ENCODE measurements around the gene DAZAP1. TPM values are rescaled to one million over a fixed set of nuclear protein-coding genes. Genes with fewer than 3 reads are reported as not detected.
A peak's percentile ranks its signal among the peaks of the same experiment; 100 is the strongest.

Gene DAZAP1
- polyA plus RNA-seq, 1 donor (not counting 4 experiments of a cell fraction or from before 2014, with no cell fraction given): 99.2 TPM

- H3K9me1 ChIP-seq (ENCODE audit: control insufficient read depth, extremely low read depth, insufficient read depth, low read length): no peaks in the 10 kb centered on the region
- peaks cover 16% of the 10 kb centered on the region for H3K79me2 ChIP-seq (ENCODE audit: control insufficient read depth, insufficient read depth, low read length)
- peaks cover 0 to 3% of the 10 kb centered on the region in 2 experiments for H3K36me3 ChIP-seq (ENCODE audit: control insufficient read depth in 2 of 2, extremely low read depth in 1 of 2, insufficient read depth in 2 of 2, low read length in 2 of 2)
- no peak overlapping the region for H3K4me3 ChIP-seq (ENCODE audit: control insufficient read depth in 2 of 3, extremely low read depth in 1 of 3, insufficient read depth in 2 of 3, low read depth in 1 of 3, low read length in 3 of 3)
- dilution Hi-C loops (cut with MboI; ENCODE audit: extremely low pct_ligation_motif_present, low sequenced_read_pairs): no loop called here
- H3K4me1 ChIP-seq (ENCODE audit: control insufficient read depth, extremely low read depth, insufficient read depth, low read length): peaks cover 13% of the 10 kb centered on the region
- DNase-seq (ENCODE audit: low read depth, low spot score) (no peak), FAIRE-seq (no peak)
- no peak overlapping the region for H3K27ac ChIP-seq (ENCODE audit: control insufficient read depth, insufficient read depth, low read length)
- no peaks in the 10 kb centered on the region for H3K9me3 ChIP-seq (ENCODE audit: control insufficient read depth, low read depth, low read length)
- H3K27me3 ChIP-seq (ENCODE audit: control insufficient read depth, extremely low read depth, insufficient read depth, low read length): no peaks in the 10 kb centered on the region
- H2AFZ ChIP-seq (ENCODE audit: control insufficient read depth, low read length): no peak overlapping the region
- H3K9ac ChIP-seq (ENCODE audit: control insufficient read depth, extremely low read depth, insufficient read depth, low read length): no peak overlapping the region
- TF ChIP-seq EZH2 (IDR thresholded peaks at IDR 0.05; ENCODE audit: low read length): no peak
- no peak for TF ChIP-seq CTCF (optimal IDR thresholded peaks at IDR 0.05 in 1 of 3, IDR thresholded peaks at IDR 0.05 in 1 of 3, conservative IDR thresholded peaks at IDR 0.05 in 1 of 3; ENCODE audit: extremely low read depth in 1 of 3, insufficient read depth in 2 of 3, low read length in 3 of 3)
- H3K4me2 ChIP-seq (ENCODE audit: control insufficient read depth, extremely low read depth, insufficient read depth, low read depth, low read length): no peak overlapping the region
- no peaks in the 10 kb centered on the region for H4K20me1 ChIP-seq (ENCODE audit: control insufficient read depth, extremely low read depth, insufficient read depth, low read length)
Measured at GRCh38 chr19:1382250-1382649, 25.1 kb upstream of the DAZAP1 start.

DNA sequence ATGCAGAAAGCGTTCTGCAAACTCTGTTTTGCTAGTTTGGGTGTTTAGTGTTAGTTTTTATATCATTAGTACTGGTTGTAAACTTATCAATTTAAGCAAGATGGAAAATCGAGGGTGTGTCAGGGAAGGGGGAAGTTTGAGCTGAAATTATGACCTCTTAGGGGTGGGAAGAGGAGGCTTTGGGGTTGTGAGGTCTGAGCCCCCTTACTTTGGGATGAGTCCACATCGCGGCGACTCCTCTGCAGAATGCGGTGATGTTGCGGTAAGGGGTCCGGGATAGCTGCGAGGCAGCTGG, 24.4 kb upstream of the DAZAP1 start:
- TF ChIP-seq EZH2 (IDR thresholded peaks at IDR 0.05; ENCODE audit: low read length): no peak
- no peak for TF ChIP-seq CTCF (optimal IDR thresholded peaks at IDR 0.05 in 1 of 3, IDR thresholded peaks at IDR 0.05 in 1 of 3, conservative IDR thresholded peaks at IDR 0.05 in 1 of 3; ENCODE audit: extremely low read depth in 1 of 3, insufficient read depth in 2 of 3, low read length in 3 of 3)
- no peak overlapping the region for H3K4me3 ChIP-seq (ENCODE audit: control insufficient read depth in 2 of 3, extremely low read depth in 1 of 3, insufficient read depth in 2 of 3, low read depth in 1 of 3, low read length in 3 of 3)
- no peak for FAIRE-seq
- H3K27me3 ChIP-seq (ENCODE audit: control insufficient read depth, extremely low read depth, insufficient read depth, low read length): no peaks in the 10 kb centered on the region
- H3K36me3 ChIP-seq (ENCODE audit: control insufficient read depth in 2 of 2, extremely low read depth in 1 of 2, insufficient read depth in 2 of 2, low read length in 2 of 2): peaks cover 0 to 1% of the 10 kb centered on the region in 2 experiments
- H2AFZ ChIP-seq (ENCODE audit: control insufficient read depth, low read length): no peak overlapping the region
- H3K9me1 ChIP-seq (ENCODE audit: control insufficient read depth, extremely low read depth, insufficient read depth, low read length): no peaks in the 10 kb centered on the region
- peaks cover 17% of the 10 kb centered on the region for H3K4me1 ChIP-seq (ENCODE audit: control insufficient read depth, extremely low read depth, insufficient read depth, low read length)
- H3K9me3 ChIP-seq (ENCODE audit: control insufficient read depth, low read depth, low read length): no peaks in the 10 kb centered on the region
- H4K20me1 ChIP-seq (ENCODE audit: control insufficient read depth, extremely low read depth, insufficient read depth, low read length): no peaks in the 10 kb centered on the region
- dilution Hi-C loops (cut with MboI; ENCODE audit: extremely low pct_ligation_motif_present, low sequenced_read_pairs): no loop called here
- DNase-seq (ENCODE audit: low read depth, low spot score): peak; percentile 91
- H3K9ac ChIP-seq (ENCODE audit: control insufficient read depth, extremely low read depth, insufficient read depth, low read length): no peak overlapping the region
- peaks cover 17% of the 10 kb centered on the region for H3K79me2 ChIP-seq (ENCODE audit: control insufficient read depth, insufficient read depth, low read length)
- H3K27ac ChIP-seq (ENCODE audit: control insufficient read depth, insufficient read depth, low read length): no peak overlapping the region
- H3K4me2 ChIP-seq (ENCODE audit: control insufficient read depth, extremely low read depth, insufficient read depth, low read depth, low read length): no peak overlapping the region

Measured in keratinocyte (primary cell).